ENCODE data around the gene STK32C.

Gene STK32C

DNA sequence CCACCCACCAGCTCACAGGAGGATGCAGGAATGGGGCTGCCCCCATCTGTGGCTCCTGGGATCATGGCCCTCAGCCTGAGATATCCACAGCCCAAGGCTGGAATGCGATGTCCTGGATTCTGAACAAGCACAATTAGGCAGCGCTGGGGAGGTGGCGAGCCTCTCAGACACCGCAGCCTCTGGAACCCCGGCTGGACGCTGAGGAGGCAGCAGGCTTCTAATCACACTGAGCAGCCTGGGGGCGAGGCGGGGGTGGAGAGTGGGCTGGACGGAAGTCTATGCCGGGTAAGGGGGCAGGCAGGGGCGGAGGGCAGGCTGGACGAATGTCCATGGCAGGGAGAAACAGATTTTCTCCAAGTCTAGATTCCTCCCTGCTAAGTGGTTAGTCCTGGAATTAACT, 64.6 kb downstream of the STK32C start:
- no peak for DNase-seq

- no peak for DNase-seq
Observed at GRCh38 chr10:132242103-132242840, 65.5 kb downstream of the STK32C start.

DNA sequence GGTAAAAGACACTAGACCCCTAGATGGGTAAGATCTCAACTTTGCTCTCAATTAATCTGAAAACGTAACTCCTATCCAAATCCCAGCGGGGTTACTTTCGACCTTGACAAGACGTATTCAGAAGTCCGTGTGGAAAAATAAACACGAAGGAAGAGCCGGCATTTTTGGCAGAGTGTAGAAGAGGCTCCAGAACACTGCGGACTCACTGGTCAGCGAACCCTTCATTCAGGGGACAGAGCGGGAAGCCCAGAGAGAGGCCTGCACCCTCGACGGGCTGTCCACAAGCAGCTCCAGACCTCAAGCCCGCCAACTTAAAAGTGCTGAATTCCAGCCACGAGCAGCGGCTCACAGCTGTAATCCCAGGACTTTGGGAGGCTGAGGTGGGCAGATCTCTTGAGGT, 66.3 kb downstream of the STK32C start:
- no peak for DNase-seq

DNA sequence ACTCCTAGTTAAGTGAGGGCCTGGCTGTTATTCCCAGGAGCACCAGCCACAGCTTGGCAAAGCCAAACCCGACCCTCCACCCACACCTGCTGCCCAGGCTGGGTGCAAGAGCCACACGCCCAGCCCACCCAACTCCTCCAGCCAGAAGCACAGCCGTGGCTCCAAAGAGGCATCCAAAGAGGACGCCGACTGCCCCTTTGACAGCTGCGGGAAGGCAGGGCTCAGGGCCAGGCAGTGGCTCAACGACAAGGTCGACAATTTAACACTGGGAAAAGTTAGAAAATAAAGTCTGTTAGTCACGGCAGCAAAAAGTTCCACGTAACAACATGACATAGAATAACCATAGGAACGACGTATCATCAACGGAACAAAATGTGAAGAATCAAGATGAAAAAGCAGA, 66.7 kb downstream of the STK32C start:
- no peak for DNase-seq

GRCh38 chr10:132240581-132240980, 67.2 kb downstream of the STK32C start:
- no peak for DNase-seq

DNA sequence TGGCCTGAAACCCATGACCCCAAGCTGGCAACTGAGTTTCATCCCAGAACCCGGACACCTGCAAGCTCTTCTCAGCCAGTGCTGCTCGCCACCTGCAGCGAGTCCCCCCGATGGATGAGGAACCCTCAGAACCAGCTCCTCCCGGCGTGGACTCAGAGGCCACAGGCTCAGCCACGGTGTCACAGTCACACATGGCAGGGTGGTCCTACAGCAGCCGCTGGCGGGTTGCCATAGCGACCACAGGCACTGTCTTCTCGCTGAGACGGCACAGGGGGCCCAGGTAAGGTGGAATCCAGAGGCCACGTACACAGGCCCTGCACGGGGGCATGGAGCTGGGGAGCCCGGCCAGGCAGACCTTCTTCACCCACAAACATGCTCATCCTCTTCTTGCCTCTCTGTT, 67.6 kb downstream of the STK32C start:
- no peak for DNase-seq

DNA sequence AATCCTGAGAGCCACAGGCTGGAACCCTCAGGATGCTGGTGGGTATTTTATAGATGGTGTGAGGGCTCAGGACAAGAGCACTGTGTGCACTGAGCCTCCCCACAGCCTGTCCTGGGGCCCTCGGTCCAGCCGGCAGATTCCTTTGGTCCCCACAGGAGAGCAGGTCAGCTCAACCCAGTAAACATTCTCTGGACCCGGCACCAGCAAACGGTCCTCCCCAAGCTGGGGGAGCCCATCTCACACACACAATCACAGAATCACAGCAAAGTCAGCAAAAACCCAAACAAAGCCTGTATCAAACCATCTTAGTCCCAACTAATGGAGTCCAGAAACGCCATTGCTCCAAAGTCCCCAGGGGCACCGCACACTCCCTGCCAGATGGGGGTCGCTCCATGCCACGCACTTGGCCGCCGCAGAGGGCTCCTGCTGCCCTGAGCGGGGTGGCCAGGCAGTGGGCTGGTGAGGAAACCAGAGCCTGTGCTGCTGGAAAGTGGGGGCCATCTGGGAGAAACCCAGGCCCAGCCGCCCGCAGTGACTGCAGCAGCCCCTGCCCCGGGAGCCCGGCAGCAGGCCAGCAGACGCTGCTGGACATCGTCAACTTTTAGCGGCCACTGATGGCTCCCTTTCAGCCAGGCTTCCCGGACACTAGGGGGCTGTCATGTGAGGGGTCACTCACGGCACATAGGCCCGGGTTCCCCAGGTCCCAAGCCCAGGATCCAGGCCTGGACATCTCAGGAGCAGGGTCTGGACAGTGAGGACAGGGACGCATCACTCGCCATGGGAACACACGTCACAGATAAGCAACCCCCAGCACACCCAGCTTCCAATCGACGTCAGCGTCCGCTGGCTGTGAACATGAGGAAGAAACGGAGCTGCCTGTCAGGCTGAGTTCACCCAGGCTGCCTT, 68.4 kb downstream of the STK32C start:
- no peak for DNase-seq

DNA sequence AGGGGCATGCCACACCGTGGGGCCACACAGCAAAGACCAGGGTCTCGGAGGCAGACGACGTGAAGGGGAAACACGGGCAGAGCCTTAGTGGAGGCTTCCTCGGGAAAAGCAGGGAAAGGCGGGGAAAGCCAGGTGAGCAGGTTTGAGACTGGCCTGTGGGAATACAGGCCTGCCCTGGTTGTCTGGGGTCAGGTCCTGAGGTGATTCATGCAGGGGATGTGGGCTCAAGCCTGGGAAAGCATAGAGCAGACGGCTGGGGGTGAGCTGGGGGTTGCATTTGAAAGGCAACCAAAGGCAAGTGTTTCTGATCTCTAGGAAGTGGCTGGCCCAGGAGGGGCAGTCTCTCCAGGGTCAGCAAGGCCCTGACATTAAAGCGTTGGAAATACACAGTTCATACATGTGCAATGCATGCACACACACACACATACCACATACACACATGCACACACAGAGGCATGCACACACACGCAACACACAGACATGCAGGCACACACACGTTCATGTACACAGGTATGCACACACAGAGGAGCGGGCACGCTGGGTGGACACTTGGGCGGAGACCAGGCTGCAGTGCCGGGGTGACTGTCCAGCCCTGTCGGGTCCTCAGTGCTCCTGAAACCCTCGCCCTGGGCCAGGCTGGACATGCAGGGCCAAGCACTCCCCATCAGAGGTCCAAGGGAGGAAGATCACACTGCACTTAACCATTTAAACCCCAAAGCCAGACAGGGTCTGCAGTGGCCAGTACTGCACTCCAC, 69.2 kb downstream of the STK32C start:
- DNase-seq = no peak

GRCh38 chr10:132237871-132238270, 69.9 kb downstream of the STK32C start:
- no peak for DNase-seq

DNA sequence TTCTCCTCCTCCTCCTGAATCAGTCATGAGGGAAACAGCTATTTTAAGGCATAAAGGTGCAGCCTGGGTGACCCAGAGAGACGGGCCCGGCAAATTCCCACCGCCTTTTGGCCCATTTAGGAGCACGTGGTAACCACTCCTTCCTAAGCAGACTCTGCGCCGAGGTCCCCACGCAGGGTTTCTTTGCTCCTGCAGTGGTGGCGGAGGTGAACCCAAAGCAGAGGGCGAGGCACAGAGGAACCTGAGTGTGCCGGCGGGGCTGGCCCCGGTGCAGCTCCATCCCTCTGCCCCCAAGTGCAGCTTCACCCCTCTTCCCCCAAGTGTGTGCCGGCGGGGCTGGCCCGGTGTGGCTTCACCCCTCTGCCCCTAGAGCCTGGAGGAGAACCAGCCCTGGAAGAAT, 70.4 kb downstream of the STK32C start:
- no peak for DNase-seq

- no peak for DNase-seq
Observed at GRCh38 chr10:132236881-132237280, 70.9 kb downstream of the STK32C start.

DNA sequence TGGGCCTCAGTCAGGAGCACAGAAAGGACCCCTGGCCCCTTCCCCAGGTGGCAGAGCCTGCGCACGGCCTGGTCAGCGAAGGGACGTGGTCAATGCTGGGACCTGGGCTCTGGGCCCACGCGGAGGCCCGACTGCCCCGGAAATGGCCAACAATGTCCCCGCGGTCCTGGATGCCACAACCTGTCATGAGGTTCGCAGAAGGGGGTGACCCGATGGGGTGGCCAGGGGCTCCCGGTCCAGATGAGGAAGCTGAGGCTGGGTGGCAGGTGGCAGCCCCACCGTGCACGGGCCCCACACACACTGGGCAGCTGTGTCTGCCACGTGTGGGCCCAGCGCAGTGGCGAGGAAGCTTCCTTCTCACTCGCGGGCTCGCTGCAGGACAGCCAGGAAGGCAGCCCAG, 71.6 kb downstream of the STK32C start:
- DNase-seq = no peak

DNA sequence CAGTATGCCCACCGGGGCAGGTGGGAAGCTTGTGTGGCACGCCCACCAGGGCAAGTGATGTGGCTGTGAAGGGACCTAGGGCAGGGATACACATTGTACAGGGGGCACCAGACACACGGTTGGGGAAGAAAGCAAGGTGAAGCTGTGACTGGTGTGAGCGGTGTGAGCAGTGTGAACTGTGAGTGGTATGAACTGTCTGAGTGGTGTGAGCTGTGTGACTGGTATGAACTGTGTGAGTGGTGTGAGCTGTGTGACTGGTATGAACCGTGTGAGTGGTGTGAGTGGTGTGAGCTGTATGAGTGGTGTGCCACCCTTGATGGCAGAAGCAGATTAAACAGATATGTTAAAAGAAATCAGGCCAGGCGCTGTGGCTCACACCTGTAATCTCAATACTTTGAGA, 72.9 kb downstream of the STK32C start:
- no peak for DNase-seq

GRCh38 chr10:132233501-132234085, 74.2 kb downstream of the STK32C start:
- no peak for DNase-seq

DNA sequence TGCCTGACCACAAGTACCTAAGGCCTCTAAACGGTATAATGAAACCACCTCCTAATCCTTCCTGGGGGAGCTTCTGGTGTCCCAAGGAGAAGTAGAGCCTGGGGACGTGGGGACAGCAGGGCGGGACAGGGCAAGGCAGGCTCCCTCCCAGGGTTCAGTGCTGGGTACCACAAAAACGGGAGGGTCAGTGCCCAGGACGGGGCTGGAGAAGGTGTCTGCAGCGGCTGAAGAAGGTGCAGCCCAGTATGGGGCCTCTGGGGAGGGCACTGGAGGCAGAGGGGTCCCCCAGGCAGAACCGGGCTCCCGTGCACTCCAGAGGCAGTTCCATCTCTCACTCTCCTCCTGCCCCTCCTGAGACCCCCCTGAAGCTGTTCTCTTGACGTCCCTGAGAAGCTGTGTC, 74.8 kb downstream of the STK32C start:
- no peak for DNase-seq

DNA sequence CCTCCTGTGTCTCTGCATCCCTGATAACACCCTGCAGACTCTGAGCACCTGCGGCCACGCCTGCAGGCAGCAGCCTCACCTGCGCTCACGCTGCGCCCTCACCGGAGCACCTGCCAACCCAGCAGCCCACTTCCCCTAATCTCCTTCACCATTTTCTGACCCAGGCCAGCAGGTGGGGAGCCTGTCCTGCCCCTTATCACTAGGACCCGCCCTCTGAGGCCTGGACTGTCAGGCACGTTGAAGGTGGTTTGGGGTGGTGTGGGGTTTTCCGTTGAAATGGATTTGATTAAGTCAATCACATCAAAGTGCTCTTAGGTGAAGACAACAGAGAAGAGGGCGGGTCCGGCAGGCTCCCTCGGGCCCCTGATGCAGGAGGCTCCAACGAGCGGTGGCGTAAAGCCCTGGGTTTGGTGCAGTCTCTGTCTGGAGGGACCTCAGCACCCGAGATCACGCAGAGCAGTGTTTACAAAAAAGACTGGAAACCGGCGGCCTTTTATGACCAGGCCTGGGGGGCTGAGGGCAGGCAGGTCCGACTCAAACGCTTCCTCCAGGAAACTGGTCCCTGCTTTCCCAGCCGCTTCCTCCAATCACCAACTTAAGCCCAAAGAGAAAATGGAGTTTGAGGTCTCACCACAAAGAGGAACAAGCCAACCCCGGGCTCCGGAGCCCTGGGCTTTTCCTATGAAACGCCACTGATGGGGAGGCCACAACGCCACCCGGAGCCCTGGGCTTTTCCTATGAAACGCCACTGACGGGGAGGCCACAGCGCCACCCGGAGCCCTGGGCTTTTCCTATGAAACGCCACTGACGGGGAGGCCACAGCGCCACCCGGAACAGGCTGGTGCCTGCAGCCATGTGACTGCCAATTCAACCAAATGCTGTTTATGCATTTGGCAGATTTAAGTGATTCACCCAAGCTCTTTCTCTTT, 75.5 kb downstream of the STK32C start:
- no peak for DNase-seq

DNA sequence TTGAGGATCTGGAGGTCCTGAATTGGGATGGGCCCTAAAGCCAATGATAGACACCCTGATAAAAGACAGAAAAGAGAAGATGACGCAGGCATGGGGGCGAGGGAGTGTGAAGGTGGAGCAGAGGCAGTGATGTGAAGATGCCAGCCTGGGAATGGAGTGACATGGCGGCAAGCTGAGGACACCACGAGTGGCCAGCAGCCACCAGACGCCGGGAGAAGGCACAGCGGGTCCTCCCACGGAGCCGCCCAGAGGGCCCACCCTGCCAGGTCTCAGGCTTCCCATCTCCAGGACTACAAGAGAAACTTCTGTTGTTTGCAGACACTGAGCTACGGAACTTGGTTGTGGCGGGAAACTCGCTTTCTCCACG, 76.1 kb downstream of the STK32C start:
- no peak for DNase-seq

GRCh38 chr10:132230557-132231210, 77.1 kb downstream of the STK32C start:
- no peak for DNase-seq

- DNase-seq = peak; percentile 14
Observed at GRCh38 chr10:132229834-132230556, 77.8 kb downstream of the STK32C start.

DNA sequence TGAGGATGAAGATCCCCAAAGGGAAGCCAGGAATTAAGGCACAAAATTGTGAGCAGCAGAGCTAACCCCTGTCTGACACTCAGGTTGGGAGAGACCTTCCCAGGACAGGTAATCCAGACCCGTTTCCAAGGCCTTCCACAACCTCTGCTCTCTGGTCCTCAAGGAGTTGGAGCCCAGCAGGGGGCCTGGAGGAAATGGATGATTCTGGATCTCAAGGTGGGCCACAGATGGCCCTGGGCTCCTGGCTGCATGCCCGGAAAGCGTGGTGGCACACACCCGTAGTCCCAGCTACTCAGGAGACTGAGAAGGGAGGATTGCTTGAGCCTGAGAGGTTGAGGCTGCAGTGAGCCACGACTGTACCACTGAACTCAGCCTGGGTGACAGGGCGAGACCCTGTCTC, 78.7 kb downstream of the STK32C start:
- no peak for DNase-seq

GRCh38 chr10:132228616-132229015, 79.1 kb downstream of the STK32C start:
- DNase-seq = no peak

All from effector CD8-positive, alpha-beta T cell (primary cell).